HG02759 (cell line): ENCODE measurements around the gene PFKFB2.
"Not testable (repeated sequence)": the region's sequence is repeated elsewhere in the genome, so short reads cannot be mapped to it uniquely, and the experiment has no call there.

Experiments
- ATAC-seq: cut with Tn5 transposase; IDR thresholded peaks from one replicate; pipeline ENCODE4 v1.9.1; 2021; ENCODE audit warnings: mild to moderate bottlenecking, moderate library complexity; ENCODE audit not compliant: unreplicated experiment

Gene PFKFB2

DNA sequence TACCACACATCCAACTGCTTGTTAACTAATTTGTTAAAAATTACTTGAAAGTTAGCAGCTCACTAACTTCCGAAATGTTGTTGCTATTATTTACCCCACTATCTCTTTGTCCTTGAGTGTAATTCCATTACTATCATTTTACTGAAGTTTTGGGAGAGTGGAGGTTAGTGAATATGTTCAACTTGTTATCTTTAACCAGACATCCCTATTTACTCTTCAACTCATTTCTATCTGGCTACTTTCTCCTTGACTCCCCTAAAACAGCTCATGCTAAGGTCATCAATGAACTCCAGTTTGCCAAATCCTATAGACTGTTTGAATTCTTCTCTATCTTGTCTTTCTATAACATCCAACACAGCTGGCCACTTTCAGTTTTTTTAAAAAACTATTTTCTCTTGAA is 16.2 kb upstream of the PFKFB2 start:
- ATAC-seq = no peak

DNA sequence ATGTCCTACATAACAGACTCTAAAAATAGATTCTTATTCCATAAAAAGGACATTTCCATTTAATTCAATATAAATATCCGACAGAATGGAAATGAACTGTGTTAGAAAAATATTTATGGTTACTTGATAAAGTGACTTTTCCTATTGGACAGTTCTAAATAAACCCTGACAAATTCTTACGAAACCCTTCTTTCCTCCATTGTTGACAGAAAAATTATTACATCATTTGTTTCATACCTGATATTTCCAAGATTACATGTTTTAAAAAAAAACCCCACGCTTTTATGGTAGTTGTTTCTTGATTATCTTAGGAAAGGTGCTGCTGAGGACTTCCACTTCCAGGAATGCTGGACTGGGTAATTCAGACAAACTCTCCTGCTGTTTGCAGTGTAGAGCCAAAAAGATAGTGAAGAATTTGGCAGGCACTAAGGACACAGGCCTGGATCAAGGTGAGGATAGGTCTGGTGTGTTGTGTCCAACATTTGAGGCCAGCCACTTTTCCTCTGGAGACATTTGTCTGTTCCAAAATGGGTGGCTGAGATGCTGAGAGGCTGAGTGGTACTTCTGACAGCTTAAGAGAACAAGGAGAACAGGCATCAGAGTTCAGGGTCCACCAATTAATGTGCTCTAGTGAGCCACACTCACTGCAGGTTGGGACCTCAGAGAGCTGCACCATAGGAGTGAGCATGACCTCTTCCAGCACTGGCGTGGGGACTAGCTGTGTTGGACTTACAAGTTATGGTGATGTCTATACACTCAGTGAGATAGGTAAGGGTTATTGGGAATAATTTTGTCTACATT is 13.5 kb upstream of the PFKFB2 start:
- no peak for ATAC-seq

DNA sequence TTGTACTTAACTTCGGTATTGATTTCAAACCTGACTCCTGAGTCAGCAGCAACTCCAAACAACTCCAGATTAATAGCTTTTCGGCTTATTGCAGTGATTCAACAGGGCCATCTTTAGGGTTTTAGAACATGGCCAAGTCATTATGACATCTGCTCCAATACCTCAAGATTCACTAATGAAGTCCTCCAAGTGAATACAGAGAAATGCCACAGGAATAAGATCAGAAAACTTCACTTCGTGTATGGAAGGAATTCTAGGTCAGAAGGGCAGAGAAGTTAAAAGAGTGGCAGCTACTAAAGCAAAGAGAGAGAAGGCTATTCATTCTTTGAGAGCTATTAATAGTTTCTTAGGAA is 12.9 kb upstream of the PFKFB2 start:
- ATAC-seq = no peak

DNA sequence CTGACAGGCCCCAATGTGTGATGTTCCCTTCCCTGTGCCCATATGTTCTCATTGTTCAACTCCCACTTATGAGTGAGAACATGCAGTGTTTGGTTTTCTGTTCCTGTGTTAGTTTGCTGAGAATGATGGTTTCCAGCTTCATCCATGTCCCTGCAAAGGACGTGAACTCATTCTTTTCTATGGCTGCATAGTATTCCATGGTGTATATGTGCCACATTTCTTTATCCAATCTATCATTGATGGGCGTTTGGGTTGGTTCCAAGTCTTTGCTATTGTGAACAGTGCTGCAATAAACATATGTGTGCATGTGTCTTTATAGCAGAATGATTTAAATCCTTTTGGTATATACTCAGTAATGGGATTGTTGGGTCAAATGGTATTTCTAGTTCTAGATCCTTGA is 11.7 kb upstream of the PFKFB2 start:
- not testable (repeated sequence) for ATAC-seq

DNA sequence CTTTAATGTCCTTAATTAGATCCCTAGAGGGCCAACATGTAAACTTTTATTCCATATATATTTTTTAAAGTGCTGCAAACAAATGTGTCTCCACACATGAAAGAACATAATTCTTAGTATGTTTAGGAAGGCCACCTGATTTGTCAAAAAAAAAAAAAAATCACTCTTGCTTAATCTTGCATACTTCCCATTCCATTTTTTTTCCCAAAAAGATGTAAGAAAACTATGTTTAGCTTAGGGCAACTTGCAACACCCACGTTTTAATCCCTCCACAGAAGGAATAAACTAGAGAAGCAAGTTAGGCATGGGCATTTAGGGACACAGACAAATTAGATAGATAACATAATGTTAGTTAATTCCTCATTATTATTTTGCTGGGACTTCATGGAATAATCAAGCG is 7.6 kb upstream of the PFKFB2 start:
- no peak for ATAC-seq

DNA sequence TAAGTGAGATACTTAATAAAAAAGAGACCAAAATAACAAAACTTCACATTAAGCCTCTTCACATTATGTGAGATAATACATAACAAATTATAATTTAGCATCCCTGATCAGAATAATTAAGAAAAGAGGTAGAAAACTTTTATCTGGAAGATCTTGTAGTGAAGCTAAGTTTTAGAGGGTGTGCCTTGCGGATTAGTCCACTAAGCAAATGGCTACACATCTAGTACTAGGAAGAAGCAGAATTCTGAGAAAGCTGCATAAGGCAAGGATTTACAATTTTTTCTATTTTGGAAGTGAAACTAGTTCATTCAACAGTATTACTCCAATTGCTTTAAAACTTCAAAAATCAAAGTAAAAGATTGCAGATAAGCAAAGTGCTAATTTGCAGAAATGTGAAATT is 5.6 kb upstream of the PFKFB2 start:
- no peak for ATAC-seq

DNA sequence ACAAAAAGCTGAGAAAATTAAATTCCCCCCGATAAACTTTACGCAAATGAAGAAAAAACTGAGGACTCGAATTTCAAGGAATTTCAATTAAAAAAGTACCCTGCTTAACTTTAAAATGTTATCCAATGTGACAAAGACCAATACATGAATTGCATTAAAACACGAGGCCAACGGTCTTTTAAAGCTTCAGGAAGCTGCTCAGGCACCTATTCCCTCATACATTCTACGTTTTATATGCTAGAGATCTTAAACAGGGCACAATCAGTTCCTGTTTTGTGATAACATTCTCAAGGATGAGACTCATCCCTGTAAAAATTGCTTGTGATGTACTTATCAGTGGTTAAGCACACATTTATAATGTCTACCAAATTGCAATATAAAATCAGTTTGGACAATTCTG is 5.0 kb upstream of the PFKFB2 start:
- no peak for ATAC-seq

DNA sequence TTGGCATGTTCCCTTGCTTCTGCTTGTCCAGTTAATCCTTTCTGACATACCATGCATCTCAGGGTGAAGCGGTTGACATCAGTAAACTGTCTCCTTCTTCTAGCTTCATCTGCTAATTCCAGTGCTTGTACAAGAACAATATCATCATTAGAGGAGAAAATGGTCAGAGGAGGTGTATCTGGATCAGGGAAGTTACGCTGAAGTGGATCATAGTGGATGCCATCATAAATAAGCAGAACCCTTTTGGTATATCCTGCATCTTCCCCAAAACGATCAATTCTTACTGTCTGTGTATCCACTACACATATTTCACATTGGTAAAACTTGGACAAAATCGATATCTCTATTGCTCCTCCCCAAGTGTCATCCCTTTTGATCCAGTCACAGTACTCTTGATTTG is 4.0 kb upstream of the PFKFB2 start:
- ATAC-seq = no peak

DNA sequence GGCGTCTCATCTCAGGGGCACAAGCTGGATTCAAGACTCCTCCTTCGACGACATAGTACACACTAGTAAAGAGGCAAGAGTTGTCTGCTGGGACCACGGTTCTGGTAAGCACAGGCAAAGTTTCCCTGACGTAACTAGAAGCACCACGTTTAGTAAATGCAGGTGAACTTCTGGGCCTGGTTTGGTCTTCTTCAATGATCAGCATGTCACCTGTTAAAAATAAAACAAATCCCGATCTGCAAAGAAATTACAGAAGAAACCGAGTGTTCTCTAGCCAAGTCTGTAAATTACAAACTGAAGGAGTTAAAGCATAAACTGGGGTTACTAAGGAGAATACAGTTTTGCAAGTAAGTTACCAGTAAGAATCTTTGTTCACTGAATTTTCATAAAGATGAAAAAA is 3.6 kb upstream of the PFKFB2 start:
- ATAC-seq = no peak

DNA sequence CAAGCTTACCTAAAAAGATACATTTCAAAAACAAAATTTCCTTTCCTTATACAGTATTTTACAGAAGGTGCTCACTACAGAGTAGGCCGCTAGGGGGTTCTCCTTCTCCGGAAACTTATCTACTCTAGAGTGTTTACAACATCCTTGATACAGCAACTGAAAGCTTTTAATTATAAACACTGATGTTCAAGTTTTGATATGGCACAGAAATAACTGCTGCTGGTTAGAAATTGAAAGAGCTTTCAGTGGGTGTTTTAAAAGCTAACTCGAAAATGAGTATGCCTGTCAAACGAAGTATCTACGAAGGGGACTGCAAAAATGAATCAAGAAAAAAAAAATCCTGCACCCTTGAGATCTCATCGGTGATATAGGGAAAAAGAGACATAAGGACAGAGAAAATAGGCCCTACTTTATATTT is 3.1 kb upstream of the PFKFB2 start:
- peak; percentile 32 for ATAC-seq

DNA sequence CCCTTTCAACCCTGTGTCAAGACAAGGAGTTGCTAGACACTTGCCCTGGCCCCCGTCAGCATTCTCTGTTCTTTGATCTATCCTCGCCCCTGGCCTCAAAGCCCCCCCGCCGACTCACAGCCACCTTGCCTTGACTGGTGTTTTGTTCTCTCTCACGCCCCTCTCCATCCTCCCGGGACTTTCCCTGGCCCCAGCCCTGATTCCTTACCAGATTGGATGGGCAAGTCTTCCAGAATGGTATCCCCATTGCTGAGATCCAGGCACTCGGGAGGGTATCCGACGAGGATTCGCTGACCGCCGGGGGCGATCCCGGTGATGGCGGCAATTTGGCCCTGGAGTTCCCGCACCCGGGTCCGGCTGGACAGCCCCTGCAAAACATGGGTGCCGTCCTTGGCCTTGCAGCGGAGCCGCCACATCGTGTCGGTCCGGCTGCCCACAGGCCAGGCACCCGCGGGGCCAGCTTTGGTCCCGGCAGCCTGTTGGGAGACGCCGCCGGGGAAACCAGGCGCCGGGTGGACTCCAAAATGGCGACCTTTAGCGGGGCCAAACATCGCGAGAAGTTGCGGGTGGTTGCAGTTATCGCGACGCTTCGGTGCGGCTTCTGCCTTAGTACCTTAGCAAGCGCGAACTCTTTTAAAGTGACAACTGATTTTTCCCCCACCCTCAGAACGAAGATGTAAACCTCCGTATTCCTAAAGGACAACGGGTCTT is 2.4 kb upstream of the PFKFB2 start:
- ATAC-seq = peak; percentile 56

DNA sequence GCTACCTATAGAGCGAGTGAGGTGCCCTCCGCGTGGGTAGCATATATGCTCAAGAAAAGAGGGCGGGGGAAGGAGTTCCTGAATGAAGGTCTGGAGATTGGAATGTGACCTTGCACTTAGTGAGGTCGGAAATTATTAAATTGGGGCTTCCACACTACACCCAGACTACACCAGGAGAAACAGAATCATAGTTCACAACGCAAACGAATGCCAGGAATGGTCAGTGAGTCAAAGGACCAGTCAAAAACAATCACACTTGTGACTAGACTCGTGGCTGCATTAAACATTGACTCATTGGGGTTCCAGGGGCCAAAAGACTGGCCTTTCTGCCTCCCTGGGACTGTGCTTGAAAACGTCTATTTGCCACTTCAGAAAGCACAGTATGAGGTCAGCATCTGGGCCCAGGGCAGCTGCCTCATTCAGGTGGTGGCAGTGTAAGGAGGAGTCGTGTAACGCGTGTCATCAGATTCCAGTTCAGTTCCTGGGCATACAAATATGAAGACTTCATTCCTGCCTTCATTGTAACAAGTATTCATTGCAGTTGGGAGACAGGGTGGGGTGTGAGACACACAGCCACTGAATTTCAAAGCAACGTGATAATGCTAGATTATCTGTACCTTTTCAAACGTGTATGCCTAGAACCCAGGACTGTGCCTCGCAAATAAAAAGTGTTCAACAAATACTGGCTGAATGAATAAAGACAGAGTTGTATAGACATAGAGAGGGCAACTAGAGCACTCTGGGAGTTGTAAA is 1.7 kb upstream of the PFKFB2 start, which contains the start of gene YOD1:
Gene YOD1 (minus strand): TSS at position 18 of the 753 bp plus-strand sequence. CDS start 178 bp downstream, outside the sequence.
- ATAC-seq = no peak

DNA sequence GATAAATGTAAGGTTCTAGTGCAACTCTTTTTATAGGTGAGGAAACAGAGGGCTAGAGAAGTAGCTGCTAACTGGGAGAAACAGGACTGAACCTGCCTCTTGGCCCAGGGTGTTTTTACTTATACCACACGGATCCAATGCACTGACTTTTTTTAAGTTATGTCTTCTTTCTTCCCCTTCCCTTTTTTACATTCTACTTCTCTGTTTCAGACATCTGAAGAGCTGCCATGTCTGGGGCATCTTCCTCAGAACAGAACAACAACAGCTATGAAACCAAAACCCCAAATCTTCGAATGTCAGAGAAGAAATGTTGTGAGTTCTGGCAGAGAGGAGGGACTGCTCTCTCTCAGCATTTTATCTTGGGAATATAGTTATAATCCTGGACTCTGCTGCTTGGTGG is 1.4 kb downstream of the PFKFB2 start:
- no peak for ATAC-seq

DNA sequence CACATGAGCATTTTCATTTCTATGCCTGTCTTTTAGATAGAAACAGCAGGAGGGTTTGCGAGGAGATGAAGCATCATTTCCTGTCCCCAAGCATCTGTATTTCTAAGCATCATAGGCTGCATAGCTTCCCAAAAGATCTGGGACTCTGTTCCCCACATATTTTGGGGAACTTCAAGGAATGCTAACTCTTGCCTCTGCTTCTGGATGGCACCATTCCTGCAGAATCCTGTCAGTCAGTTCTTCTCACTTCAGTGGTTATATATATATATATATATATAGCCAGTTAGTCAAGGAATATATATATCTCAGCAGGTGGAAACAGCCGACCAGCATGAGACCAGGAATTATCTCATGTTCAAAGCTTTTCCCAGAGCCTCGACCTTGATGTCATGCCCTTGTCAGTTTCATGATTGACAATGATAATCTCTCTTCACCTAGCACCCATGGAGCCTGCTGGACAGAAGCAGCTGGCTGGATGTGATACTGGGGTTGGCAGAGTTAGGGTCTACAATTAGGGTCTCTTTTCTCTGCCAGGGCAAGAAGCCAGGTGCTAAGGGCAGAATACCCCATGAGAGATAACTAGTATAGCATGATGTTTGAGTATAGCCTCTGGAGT is 2.4 kb downstream of the PFKFB2 start:
- ATAC-seq = no peak

DNA sequence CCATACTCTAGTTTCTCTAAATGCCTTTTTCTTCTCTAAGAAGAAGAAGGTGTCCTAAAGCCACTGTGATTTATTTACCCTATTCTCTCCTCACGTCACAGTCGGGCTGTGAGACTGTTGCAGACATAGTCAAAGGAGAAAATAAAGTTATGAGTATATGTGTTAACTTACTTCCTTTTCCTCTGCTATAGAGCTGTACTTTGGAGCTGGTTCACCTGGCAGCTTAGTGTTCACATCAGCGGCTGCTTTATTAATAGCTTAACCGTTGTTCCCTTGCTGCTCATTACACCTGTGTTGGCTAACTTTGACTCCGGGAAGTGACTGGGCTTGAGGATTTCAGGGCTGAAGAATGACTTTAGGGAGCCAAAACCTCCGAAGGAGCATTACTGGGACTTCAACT is 3.6 kb downstream of the PFKFB2 start:
- no peak for ATAC-seq

DNA sequence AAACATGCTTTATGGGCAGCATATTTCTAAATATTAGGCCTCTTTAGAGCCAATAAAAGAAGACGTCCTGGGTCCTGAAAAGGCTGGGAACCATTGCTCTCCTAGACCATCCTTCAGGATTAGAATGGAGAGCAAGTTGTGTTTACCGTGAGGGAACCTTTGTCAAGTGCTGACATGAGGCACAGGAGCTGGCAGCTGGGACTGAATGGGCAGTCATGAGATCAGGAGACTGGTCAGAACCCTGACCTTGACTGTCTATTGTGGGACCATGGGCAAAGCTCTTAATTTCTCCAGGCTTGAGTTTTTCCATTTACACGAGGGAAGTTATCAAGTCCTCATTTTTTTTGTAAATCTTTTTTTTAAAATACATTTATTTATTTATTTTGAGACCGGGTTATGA is 5.2 kb downstream of the PFKFB2 start:
- no peak for ATAC-seq

DNA sequence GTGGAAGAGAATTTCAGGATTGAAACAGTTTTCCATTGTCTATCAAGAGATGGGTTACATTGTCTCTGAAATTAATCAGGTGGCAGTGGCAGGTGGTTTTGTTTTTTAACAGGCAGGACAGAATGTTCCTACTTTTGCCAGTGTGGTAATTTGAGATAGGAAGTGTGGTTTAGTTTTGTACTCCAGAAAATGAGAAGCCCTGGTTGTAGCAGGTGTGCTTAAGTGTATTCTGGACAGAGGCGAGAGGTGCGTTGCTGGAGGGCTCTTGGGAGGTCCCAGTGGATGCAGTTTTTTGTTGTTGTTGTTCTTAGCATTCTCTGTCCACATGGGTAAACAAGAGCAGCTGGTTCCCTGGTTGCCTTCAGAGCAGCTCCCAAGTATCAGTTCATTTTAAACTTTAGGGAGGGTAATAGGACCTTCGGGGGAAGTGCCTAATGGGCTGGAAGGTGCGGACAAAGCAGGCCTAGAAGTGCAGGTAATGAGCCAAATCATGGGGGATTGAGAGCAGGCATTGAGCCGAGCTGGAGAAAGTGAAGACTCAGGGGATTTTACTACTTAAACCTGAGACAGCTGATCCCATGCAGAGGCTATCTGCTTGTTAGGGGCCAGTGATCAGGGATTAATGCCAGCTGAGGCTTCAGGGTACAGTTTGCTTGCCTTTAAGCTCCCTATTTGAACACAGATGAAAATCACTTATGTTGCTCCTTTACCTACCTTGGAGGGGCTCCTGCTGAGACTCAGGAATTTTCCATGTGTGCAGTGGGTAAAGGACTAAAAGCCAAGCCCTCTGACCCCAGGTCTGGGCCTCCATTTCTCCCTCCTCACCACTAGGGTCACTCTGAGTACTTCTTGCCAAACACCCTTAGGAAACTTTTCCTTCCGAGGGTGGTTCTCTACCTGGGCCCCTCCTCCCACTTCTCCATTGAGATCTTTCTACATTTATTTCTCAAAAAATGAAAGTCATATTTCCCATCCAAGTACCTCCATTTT is 6.1 kb downstream of the PFKFB2 start:
- no peak for ATAC-seq

DNA sequence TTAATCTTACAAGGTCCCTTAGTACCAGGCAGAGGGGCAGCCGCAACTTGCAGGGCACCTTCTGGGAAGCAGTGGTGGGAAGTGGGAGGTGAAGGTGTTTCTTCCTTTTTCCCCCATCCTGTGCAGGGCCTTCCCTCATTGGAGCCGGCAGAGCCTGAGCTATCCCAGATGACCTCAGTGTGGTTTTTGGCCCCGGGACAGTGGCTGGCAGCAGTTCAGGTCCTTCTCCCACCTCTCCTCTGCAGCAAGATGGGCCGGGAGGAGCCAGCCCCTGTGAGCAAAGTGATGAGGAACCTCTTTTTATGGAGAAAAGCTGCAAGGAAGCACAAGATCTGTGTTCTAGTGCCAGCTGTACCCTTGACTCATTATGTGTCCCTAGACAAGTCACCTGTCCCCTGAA is 6.8 kb downstream of the PFKFB2 start:
- no peak for ATAC-seq

DNA sequence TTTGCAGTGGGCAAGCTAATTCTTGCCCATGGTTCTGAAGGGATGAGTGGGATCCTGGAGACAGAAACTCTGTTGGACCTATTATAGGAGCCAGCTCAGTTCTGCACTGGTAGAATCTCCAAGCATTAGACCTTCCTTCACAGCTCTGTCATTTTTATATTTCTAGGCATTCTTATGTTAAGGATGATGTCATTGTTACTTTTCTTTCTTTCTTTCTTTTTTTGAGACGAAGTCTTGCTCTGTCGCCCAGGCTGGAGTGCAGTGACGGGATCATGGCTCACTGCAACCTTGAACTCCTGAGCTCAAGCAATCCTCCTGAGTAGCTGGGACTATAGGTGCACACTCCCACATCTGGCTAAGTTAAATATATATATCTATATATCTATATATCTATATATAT is 7.5 kb downstream of the PFKFB2 start:
- ATAC-seq = no peak

DNA sequence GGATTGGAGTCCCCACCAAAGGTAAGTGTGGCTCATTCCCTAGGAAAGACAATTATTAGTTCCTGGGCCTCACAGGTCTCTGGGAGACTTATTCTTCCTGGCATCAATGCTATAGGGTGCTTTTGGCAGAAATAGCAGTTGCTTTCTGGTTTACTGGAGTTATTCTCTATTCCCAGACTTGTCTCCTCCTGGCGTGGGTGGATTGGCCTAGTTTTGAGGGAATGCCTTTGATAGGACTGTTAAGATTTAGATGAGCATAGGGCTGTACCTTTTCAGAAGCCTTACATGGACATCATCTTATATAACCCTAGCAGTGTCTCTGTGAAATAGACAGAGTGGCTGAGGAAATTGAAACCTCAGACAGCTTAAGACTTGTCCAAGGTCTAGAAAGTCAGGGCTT is 9.0 kb downstream of the PFKFB2 start:
- ATAC-seq = no peak
